Measurements from ENCODE around the gene KCTD16. TPM values are rescaled to one million over a fixed set of nuclear protein-coding genes. Genes with fewer than 3 reads are reported as not detected.

The KCTD16 gene
- total RNA-seq, 1 experiment from 2014 or later, result 0.08 TPM

GRCh38 chr5:144196612-144197011 lies 25.9 kb downstream of the KCTD16 start:
- no peaks in the 10 kb centered on the region for H3K36me3 ChIP-seq (ENCODE audit: control insufficient read depth, insufficient read depth, low read length)
- H3K9me3 ChIP-seq (ENCODE audit: control insufficient read depth, insufficient read depth, low read depth, low read length), result no peaks in the 10 kb centered on the region
- H3K27ac ChIP-seq (ENCODE audit: low read length), result no peak overlapping the region
- in situ Hi-C loops (cut with HindIII; ENCODE audit: low pct_unique_long_range_greater_than_20kb, low sequenced_read_pairs) (no loop called here), intact Hi-C loops (cut with micrococcal nuclease; ENCODE audit: unreplicated experiment) (no loop called here)
- POLR2A ChIA-PET, result no interaction called here
- H3K27me3 ChIP-seq (ENCODE audit: control insufficient read depth, insufficient read depth, low read length), result peaks cover 27% of the 10 kb centered on the region
- TF ChIP-seq TCF7L2 (IDR thresholded peaks at IDR 0.05; ENCODE audit: low read depth, low read length), result no peak
- no peak for TF ChIP-seq SIN3A (IDR thresholded peaks at IDR 0.05; ENCODE audit: borderline replicate concordance, insufficient read depth, low read depth, low read length)
- TF ChIP-seq REST (IDR thresholded peaks at IDR 0.05; ENCODE audit: insufficient read depth in 1 of 2, low read depth in 2 of 2, low read length in 1 of 2), result no peak
- no peak for TF ChIP-seq POLR2AphosphoS5 (IDR thresholded peaks at IDR 0.05; ENCODE audit: low read depth, low read length)
- TF ChIP-seq CTCF (IDR thresholded peaks at IDR 0.05), result no peak
- DNase-seq (ENCODE audit: low read depth, low spot score) (no peak), ATAC-seq (no peak)
- no peaks in the 10 kb centered on the region for H3K4me1 ChIP-seq (ENCODE audit: control insufficient read depth, insufficient read depth, low read length)
- no TSS peak for BruUV-seq (replicated peaks)
- CTCF ChIA-PET, result no interaction called here
- no peak overlapping the region for H3K4me3 ChIP-seq (ENCODE audit: low read depth in 2 of 2, low read length in 2 of 2)

- DNase-seq (ENCODE audit: low read depth, low spot score), result peak; percentile 60
- in situ Hi-C loops (cut with HindIII; ENCODE audit: low pct_unique_long_range_greater_than_20kb, low sequenced_read_pairs) (no loop called here), intact Hi-C loops (cut with micrococcal nuclease; ENCODE audit: unreplicated experiment) (no loop called here)
- peaks cover 19% of the 10 kb centered on the region for H3K27me3 ChIP-seq (ENCODE audit: control insufficient read depth, insufficient read depth, low read length)
- ATAC-seq, result no peak
- TF ChIP-seq SIN3A (IDR thresholded peaks at IDR 0.05; ENCODE audit: borderline replicate concordance, insufficient read depth, low read depth, low read length) (no peak), TCF7L2 (IDR thresholded peaks at IDR 0.05; ENCODE audit: low read depth, low read length) (no peak), REST (IDR thresholded peaks at IDR 0.05; ENCODE audit: insufficient read depth in 1 of 2, low read depth in 2 of 2, low read length in 1 of 2) (no peak), CTCF (IDR thresholded peaks at IDR 0.05) (no peak), POLR2AphosphoS5 (IDR thresholded peaks at IDR 0.05; ENCODE audit: low read depth, low read length) (no peak)
- no peak overlapping the region for H3K27ac ChIP-seq (ENCODE audit: low read length)
- no peaks in the 10 kb centered on the region for H3K4me1 ChIP-seq (ENCODE audit: control insufficient read depth, insufficient read depth, low read length)
- ChIA-PET POLR2A (no interaction called here), CTCF (no interaction called here)
- H3K9me3 ChIP-seq (ENCODE audit: control insufficient read depth, insufficient read depth, low read depth, low read length), result no peaks in the 10 kb centered on the region
- no TSS peak for BruUV-seq (replicated peaks)
- no peaks in the 10 kb centered on the region for H3K36me3 ChIP-seq (ENCODE audit: control insufficient read depth, insufficient read depth, low read length)
- H3K4me3 ChIP-seq (ENCODE audit: low read depth in 2 of 2, low read length in 2 of 2), result no peak overlapping the region
Observed at GRCh38 chr5:144198386-144198785, 27.7 kb downstream of the KCTD16 start.

Data from Panc1 (cell line).